ENCODE results near the gene PHLDA2.

PHLDA2 gene

DNA sequence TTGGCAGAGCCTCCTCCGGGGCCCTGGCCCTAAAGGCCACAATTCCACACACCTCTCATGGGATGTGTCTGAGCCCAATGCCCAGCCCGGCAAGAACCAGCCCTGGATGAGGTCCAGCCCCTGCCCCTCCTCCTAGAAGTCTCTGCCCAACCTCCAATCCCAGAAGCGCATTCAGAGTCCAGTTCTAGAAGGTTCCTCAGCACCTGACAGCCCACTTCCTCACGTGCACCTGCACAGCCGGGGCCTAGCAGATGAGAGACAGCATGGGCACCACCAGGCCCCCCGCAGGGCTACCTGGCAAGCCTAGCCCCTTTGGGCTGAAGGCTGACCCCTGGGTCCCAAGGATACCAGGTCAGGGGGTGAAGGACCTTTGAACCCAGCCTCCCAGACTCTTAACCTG, 32.2 kb downstream of the PHLDA2 start:
- no peak for DNase-seq (ENCODE audit: low read depth)

DNA sequence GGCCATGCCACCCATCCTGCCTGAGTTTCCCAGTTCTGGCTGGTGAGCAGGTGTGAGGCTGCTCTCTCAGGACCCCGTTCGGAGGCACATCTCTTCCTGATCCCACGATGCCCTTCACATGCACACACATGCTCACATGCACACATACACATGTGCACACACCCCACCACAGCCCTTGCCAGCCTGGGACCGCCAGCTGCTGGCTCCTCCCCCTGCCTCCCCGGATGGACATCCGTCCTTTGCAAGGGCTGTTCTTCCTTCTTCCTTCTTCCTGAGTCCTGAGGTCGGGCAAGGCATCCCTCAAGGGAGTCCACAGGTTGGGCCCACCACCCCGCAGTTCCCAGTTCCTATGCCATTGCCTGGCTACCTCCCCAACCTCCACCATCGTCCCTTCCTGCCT, 33.2 kb downstream of the PHLDA2 start:
- no peak for DNase-seq (ENCODE audit: low read depth)

DNA sequence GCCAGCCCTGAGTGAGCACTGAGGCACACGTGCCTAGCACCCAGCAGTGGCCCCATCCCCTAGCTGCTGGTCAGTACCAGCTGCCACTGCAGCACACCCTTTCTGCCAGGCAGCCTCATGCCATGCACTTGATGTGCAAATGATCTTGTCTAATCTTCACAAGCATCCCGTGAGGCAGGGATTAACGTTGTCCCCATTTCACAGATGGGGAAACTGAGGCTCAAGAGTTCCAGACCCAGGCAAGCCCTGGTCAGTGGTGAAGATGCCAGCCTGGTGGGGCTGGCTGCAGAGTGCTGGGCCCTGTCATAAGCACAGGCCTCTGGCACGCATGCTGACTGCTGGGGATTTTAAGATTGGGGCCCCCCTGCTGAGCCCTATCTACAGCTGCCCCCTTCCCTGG, 35.3 kb downstream of the PHLDA2 start:
- no peak for DNase-seq (ENCODE audit: low read depth)

DNA sequence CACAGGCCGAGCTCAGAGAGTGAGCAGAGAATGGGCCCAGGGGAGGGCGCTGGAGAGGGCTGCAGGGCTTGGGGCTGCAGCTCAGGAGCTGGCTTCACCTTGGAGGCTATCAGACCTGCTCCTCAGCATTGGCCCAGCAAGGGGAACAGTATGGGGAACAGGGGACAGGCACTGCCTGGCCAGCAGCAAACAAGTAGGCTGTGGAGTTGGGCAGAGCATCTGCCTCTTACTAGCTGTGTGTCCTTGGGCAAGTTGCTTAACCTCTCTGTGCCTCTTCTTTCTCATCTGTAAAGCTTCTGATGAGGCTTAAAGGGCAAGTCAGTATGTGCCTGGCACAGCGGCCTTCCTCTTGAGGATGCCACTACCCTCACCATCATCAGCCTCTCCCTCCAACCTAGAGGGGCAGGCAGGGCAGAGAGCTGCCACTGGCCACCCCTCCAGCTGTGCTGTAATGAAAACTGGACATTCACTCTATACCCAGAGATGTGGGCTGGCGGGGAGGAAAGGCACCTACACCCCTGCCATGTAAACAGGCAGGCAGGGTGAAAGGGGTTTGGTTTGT, 36.2 kb downstream of the PHLDA2 start:
- DNase-seq (ENCODE audit: low read depth): no peak

DNA sequence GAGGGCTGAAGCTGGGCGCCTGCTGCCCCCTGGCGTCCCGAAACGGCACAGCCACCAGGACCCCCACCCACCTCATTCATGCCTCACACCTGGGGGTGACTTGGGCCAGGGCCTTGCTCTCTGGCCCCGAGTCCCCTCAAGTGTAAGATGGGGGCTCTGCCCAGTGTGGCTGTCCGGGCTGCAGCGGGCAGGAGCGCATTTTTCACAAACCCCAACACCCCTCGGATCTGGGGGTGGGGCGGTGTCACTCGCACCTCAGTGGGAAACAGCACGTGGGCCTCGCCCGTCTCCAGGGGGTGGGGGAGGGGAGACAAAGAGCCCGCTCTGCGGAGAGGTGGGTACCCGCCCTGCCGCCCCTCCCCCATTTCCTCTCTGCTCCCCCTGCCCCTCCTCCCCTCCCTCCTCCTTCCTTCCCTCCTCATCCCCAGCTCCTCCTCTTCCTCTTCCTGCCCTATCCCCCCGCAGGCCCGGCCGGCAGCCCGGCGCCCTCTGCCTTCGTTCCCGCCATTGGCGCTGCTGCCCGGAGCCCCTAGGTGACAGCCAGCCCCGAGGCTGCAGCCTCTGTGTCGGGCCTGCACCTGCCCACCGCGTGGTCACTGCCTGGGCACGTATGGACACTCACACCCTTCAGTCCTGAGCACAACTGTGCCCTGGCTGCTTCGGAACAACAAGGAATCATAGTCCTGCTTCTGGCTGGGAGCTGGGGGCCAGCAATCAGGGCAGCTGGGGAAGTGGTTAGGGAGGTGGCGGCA, 36.8 kb downstream of the PHLDA2 start:
- peak; percentile 29 for DNase-seq (ENCODE audit: low read depth)

DNA sequence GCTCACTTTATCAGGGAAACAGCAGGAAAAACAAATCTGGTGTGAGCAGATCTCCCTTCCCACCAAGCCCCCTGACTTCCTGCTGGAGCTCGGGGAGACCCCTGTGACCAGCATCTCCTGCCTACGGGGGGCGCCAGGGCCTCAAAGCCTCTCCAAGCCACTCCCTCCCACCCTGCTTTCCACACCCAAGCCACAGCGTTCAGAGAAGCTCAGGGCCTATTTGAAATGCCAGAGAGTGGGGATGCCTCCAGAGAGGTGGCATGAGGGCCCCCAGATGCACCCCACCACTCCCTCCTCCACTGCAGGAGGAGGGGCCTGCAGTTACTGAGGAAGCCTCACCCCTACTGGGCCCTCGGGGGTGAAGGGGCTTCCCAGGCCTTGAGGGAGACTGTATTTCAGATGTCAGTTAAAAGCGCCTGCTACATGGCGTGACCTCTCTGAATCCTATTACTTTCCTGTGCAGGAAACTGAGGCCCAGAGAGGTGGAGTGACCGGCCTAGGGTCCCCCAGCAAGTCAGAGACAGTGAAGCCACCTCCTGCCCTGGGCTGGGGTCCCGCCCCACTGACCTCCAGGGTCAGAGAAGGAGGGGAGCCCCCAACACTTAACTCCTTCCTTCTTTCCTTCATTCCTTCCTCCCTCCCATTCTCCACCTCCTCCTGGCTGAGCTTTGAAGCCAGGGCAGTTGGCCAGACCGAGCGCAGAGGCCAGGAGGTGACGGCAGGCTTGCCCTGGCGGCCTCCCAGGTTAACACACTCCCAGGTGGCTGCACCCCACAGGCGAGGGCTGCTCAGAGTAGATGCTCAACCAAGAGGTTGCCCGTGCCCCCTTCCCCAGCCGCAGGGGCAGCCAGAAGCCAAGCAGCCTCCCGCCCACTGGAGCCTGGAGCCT, 37.6 kb downstream of the PHLDA2 start:
- no peak for DNase-seq (ENCODE audit: low read depth)

DNA sequence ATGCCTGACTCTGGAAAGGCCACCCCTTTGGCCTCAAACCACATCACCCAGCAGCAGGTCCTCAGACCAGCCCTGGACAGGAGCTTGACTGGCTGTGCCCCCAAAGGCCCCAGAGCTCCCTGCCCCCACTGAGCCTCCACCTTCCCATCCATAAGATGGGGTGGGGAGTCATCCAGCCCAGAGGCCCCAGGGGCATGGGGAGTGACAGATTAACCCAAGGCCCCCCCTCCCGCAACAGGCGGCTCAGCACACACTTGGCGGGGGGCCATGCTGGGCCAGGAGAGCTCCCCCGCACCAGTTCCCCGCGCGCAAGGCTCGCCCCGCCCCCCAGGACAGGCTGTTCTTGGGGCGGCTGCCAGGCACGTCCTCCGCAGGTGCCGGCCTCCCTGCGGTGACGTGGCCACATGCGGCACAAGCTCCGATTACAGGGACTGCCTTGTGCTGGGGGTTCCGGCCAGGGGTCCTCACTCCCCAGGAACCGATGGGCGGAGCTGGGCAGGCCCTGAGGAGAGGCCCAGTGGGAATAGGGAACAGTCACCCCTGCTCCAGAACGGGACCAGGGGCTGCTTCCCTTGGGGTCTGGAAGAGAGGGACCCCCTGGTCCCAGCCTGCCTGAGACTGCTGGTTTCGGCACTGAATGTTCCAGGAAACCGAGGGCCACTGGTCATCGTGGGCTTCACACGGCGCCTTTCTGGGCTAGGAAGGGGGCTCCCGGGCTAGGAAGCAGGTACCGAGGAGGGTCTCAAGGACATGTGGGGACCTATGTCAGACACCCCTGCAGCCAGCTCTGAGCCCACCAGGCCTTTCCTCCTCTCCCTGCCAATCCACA, 38.5 kb downstream of the PHLDA2 start:
- no peak for DNase-seq (ENCODE audit: low read depth)

DNA sequence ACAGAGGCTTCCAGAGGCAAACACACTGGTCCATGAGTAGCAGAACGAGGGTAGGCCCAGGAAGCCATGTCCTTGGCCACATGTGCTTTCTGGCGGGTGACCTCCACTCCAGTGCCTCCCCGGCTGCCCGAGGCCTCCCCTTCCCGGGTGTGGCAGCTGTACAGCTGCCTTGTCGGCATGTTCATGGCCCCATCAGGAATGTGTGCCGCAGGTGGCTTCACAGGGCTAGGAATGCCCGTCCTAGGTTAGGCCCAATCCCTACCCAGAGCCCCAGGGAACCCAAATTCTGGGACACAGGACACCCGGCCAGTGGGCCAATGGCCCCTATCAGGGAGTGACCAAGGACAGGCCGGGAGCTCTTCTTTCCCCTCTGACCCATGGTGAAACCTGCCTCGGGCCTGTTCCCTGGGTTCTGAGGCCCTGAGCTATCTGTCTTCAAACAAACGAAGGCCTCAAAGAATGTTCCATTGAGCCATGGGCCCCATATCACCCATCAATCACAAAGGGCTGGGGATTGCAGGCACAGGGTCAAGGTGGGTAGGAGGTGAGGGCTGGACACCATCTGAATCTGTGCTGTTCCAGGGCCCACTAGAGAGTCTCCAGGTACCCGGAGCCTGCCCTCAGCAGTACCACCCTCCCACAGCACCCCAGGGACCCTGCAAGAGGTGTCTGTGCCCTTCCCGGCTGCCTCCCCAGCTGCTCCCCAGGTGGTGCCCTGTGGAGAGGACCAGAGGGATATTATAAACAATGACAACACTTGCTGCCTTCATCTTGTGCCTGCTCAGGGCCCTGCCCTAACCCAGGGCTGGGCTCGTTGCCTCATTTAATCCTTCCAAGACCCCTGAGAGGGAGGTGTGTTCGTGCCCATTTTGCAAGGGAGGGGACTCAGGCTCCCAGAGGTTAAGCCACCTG, 39.6 kb downstream of the PHLDA2 start:
- no peak for DNase-seq (ENCODE audit: low read depth)

DNA sequence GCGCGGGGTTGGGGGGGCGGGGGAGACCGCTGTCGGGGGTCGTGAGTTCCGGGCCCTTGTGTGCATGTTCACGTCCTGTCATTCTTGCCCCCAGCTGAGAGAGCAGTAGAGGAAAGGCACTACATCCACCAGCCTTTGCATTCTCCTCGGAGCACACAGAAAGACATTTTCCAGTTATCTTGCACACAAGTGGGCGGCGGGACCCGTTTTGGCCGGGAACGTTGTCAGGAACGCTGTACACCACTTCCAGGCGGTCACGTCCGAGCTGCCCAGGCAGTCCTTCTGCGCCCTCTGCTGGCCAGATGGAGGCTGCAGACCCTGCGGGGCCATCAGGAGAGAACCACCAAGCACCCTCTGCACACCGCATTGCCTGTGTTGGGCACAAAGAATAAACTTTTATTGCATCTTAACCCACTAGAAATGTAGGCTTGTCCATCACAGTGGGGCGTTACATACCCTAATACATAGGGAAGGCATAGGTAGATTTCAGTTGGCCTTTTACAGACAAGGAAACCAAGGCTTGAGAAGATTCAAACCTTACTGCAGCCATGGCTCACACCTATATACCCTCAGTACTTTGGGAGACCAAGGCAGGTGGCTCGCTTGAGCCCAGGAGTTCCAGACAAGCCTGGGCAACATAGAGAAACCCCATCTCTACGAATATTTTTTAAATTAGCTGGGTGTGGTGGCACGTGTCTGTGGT, 40.8 kb downstream of the PHLDA2 start:
- peak; percentile 87 for DNase-seq (ENCODE audit: low read depth)

DNA sequence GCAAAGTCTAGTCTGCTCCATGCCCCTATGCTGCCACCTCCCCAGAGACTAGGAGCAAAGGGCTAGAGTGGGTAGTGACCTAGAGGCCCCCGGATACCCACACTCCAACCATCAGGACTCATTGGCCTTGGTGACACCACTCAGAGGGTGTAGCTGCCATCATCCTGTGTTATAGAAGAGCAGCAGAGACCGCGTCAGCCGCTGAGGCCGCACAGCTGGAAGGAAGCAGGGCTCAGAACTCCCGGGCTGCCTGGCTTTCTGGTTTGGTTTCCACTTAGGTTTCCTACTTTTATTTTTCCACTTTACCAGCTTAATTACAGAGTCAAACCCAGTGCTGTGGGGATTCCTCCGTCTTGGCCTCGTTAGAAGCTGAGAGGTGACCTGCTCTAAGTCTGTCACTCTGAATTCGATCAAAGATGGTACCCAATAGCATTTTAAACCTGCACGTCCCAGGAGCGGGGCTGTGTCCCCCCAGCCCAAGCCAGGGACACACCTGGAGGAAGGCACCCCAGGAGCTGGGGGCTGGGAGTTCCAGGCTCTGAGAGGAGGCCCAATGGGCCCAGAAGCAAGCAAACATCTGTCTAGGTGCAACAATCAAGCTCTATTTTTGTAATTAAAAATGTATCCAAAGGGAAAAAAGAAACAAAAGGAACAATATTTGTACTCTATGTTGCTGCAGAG, 41.6 kb downstream of the PHLDA2 start:
- no peak for DNase-seq (ENCODE audit: low read depth)

DNA sequence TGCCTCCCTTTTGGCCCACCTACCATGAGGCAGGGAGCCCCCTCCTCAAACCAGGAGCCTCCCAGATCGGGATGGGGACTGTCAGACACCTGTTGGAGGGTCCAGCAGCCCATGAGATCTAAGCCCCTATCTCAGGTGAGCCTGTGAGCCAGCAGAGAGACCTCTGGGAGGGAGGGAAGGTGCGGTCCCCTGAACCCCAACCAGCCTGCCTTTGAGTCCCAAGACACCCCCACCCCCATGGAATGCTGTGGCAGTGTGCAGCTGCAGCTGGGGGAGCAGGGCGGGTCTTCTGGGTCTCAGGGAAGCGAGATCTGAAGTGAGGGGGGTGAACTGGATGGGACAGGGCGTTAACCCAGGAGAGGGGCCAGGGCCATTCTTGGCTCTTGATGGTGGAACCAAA, 42.3 kb downstream of the PHLDA2 start:
- DNase-seq (ENCODE audit: low read depth): no peak

DNA sequence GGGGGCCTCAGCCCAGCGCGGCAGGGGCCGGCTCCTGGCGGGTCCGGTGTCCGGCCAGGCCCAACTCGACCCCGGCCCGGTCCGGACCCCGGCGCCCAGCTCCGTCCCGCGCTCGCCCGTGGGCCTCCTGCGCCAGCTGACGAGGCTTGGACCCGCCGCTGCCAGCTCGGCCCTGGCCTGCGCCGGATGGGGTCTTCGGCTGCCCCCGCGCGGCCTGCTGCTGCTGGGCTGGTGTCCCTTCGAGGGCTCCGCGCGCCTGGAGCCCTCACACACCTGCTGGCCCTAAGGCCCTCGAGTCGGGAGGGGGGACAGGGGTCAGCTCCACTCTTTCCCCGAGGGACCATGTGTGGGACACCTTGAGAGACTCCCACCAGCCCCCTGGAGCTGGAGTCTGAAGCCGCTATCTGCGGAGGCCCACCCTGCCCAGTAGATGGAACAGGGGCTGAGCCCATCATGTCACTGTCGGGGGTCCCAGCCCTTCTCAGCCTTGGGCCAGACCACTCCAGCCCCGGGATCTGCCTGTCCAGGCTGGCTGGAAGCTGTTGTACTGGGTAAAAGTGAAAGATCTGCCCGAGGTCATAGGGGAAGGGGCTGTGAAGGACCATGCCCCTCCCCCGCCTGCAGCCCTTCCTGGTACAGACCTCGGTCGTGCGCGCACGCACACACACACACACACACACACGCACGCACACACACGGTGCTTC, 42.9 kb downstream of the PHLDA2 start:
- DNase-seq (ENCODE audit: low read depth): no peak

DNA sequence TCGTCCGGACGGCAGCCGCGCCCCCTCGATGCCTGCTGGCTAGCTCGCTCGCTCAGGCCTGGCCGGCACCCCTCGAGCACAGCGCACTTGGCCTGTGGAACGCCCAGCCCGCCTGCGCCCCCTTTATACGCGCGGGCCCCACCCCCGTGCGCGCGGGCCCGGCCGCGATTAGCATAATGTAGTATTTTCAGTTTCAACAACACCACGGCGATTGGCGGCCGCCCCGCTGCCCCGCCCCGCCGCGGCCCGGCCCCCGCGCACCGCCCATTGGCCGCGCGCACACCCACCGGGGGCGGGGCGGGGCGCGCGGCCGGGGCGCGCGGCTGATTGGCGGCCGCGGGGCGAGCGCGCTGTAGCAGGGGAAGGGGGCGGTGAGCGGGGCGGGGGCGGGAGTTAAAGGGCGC, 43.5 kb downstream of the PHLDA2 start, which contains the start of gene CDKN1C:
Gene CDKN1C, minus strand, starts transcription at position 98 of the 404 bp plus-strand sequence. CDS start 319 bp downstream, outside the sequence.
- peak; percentile 62 for DNase-seq (ENCODE audit: low read depth)

DNA sequence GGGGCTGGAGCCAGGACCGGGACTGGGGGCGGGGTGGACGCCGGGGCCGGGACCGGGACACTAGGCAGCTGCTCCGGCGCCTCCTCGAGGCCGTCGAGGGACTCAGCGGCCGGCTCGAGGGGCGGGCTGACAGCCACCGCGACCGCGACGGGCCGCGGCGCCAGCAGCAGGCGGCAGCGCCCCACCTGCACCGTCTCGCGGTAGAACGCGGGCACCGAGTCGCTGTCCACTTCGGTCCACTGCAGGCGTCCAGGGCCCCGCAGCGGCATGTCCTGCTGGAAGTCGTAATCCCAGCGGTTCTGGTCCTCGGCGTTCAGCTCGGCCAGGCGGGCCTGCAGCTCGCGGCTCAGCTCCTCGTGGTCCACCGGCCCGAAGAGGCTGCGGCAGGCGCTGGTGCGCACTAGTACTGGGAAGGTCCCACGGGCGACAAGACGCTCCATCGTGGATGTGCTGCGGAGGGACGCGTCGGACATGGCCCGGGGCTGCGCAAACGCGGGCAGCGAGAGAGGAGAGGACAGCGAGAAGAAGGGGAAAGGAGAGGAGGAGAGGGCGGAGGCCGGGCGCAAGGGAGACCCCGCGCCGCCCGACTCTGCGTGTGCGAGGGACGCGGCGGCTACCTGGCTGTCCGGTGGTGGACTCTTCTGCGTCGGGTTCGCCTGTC, 44.1 kb downstream of the PHLDA2 start:
- DNase-seq (ENCODE audit: low read depth): no peak

DNA sequence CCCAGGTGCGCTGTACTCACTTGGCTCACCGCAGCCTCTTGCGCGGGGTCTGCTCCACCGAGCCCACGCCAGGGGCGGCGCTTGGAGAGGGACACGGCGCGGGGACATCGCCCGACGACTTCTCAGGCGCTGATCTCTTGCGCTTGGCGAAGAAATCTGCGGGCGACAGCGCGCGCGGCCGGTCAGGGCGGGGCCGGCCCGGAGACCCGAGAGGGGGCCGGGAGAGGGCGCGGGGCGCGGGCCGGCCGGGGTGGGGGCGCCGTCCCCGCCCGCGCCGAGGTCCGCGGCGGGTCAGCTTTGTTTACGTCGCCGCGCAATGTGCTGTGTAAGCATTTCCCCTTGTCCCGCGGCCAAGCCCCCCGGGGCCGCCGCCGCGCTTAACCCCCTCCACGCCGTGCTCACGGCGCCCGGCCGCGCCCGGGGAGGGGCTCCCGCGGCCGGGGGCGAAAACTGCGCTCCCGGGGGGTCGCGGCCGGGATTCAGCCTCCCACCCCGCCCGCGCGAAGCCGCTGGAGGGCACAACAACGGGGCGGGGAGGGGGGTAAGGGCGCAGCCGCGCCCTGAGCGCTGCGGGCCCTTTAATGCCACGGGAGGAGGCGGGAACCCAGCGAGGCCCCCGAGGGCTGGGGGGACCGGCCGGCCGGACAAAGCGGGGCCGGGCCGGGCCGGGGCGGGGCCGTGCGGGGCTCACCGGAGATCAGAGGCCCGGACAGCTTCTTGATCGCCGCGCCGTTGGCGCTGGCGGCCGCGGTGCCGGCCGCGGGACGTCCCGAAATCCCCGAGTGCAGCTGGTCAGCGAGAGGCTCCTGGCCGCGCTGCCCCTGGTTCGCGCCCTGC, 45.0 kb downstream of the PHLDA2 start:
- no peak for DNase-seq (ENCODE audit: low read depth)

DNA sequence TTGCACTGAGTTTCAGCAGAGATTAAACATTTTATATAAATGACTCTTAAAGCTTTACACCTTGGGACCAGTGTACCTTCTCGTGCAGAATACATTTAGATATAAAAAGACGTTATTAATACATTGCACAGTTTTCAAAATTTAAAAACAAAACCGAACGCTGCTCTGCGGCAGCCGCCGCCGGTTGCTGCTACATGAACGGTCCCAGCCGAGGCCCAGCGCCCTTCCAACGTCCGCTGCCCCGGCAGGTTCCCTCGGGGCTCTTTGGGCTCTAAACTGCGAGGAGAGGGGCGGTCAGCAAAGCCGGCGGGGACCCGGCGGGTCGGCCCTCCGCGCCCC, 45.6 kb downstream of the PHLDA2 start:
- no peak for DNase-seq (ENCODE audit: low read depth)

DNA sequence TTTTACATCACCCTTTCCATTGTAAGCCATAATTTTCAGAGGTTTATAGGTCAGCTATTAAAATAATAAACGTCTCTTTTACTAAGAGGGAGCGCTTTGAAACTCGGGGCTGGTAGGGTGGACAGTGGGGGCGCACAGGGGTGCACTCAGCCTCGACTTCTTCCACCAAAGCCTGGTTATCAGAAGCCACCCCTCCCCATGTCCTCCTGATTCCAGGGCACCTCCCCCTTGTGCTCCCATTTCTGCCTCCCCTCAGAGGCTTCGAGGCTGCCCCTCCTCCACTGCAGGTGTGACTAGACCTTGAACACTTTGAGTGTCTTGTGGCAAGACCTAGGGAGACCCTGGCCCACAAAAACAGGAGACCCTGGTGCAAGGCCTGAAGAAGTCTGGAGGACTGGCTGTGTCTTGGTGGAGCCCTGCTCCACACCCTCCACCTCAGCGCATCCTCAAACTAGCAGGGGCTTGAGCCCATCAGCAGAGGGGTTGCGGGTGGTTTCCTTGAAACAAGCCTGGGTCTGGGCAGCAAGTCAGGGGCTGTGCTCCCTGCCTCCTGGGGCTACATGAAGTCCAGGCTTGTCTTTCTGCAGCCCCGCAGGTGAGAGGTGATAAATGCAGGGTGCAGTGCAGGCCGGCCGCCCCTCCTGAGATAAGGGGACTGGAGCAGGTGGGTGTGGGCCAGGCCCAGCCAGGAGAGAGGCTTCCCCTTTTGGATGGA, 46.7 kb downstream of the PHLDA2 start:
- DNase-seq (ENCODE audit: low read depth): no peak
